GM21515 (cell line): ENCODE measurements around the gene SLC10A7.

Experiments
- ATAC-seq: cut with Tn5 transposase; IDR thresholded peaks from one replicate; pipeline ENCODE4 v1.9.1; 2021; ENCODE audit not compliant: unreplicated experiment

Gene SLC10A7

GRCh38 chr4:146442801-146443200, 78.9 kb downstream of the SLC10A7 start:
- ATAC-seq, result no peak

DNA sequence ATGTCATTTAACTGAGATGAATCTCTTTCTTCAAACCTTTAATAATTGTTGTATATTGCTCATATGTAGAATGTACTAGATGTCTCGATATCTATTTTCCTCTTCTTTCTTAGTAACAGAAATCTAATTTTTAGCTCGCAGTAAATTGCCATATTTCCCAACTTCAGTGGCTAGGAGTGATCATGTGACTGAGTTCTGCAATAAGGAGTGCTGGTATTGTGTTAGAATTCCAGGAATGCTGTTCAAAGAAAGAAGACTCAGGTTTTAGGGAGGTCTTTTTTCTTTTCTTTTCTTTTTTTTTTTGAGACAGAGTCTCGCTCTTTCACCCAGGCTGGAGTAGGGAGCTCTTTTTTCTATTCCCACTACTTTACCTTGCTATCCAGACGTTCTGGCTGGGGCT, 81.7 kb downstream of the SLC10A7 start:
- ATAC-seq, result no peak

- ATAC-seq, result no peak
Measured at GRCh38 chr4:146439437-146439836, 82.3 kb downstream of the SLC10A7 start.

- no peak for ATAC-seq
Measured at GRCh38 chr4:146437778-146438177, 84.0 kb downstream of the SLC10A7 start.

DNA sequence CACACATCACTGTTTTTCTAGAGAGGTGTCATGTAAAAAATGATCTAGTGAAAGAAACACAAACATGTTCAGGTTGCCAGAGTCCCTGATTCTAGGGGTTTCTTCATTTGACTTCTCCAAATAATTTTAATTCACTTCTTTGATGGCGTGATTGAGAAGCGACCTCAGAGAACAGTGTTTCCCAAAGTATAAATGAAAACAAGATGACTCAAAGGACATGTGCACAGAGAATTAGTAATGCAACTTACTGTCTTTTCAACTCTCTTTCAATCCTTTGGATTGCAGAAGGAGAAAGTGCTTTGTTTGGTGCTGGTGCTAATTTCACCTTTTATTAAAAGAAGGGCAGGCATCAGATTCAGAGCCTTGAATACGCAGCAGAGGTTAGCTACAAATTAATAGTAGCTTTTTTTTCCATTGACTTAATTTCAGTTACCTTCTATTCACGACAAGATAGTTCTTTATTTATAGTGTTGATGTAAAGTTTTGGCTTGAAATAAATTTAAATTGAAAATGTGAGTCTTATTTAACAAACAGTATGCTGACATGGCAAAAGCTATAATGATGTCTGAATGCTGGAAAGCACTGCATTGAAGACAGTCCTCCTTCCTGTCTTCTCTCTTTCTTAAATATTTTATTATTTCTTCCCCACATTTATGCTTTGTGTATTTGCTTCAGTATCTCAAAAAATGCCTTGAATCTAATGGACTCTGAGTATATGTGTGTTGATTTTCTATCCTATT, 85.1 kb downstream of the SLC10A7 start:
- ATAC-seq, result no peak

DNA sequence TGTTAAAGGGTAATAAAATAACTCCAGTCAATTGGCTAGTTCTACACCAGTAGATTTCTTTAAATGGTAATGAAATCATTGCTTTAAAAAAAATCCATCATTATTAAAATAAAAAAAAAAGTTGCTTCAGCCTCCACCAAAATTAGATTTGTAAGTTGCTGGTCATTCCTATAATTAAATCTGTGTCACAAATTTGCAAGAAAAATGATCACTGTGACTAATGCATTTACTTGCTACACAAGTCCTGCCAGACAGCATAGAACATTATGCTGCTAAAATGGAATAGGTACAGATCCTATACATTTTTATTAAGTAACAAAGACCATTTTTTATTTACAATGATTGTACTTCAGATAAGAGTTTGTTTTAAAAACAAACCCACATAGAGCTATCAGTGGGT, 85.8 kb downstream of the SLC10A7 start:
- ATAC-seq, result no peak

DNA sequence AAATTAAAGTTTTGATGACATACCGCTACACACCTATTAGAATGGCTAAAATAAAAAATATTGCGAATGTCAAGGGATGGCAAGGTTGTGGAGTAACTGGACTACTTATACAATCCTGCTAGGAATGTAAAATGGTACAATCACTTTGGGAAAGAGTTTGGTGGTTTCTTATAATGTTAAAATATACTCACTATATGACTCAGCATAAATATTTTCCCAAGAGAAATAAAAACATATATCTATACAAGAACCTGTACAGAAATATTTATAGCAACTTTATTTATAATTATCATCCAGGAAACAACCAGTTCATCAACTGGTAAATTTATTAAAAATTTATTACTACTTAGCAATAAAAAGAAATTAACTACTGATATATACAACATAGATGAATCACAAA, 89.7 kb downstream of the SLC10A7 start:
- no peak for ATAC-seq

DNA sequence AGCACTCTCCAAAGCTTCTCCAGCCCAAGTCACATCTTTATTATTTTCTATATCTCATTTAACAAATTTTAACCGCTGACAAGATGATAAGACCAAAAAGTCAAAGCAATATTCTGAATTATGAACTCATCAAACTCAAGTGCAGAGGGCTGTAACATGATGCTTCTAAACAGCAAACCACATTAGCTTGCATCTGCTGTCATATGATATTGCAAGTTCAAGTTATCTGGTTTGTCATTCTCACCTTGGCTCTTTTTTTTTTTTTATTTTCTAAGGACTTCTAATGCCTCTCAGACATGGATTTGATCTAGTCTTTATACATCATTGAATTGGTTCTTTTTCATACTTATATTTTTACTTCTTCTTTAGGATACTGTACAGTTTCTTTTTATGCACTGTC, 93.4 kb downstream of the SLC10A7 start:
- ATAC-seq, result no peak

- no peak for ATAC-seq
Measured at GRCh38 chr4:146417822-146418221, 103.9 kb downstream of the SLC10A7 start.

DNA sequence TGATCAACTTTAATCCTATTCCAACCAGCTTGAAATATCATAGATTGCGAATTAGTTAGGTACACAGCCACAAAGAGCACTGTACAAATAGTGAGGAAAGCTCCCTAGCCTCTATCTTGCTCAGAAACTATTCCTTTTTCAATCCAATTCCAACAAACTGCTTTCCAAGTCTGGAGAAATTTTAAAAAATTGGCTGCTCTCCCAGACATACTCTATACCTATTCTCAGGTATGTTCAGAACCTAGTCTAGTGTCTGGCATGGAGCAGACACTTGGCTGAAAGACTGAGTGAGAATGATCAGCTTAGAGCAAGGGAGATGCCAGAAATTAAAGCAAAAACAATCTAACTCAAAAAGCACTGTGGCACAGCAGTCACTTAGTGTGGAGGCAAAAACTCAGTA, 105.9 kb downstream of the SLC10A7 start:
- ATAC-seq, result no peak

DNA sequence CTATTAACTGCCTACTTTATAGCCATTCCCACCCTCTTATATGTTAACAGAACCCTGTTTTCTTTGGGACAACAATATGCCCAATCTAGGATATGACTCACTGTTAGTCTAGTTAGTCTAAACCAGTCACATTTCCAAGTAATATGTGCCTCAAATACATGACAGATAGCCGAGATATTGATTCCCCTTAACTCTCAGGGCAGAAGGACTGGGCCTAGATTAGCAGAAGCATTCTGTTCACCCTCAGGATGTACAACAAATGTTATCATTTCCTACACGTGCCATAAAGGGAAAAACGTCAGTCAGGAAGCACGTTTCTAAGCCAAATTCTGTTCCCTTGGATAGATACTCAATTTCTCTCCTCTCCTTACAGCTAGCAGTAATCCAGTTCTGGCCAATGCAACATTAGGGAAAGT, 114.1 kb downstream of the SLC10A7 start:
- ATAC-seq, result no peak

- ATAC-seq, result no peak
Measured at GRCh38 chr4:146407257-146407656, 114.5 kb downstream of the SLC10A7 start.

DNA sequence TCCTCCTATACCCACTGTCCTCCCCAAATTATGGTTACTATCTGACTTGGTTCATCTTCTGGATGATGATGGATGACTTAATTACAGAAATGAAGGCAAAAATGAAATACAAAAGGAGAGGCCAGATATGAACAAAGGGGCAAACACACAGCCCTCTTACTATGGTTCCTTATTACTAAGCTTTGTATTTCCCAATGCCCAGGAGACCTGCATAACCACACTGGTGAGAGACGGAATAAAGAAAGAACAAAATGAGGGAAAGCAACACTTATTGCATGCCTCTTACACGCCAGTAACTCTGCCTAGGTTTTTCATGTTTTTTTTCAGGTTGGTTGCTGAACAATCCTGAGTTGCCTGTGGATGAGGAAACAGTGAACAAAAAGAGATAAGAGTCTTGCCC, 120.5 kb downstream of the SLC10A7 start:
- ATAC-seq, result no peak

DNA sequence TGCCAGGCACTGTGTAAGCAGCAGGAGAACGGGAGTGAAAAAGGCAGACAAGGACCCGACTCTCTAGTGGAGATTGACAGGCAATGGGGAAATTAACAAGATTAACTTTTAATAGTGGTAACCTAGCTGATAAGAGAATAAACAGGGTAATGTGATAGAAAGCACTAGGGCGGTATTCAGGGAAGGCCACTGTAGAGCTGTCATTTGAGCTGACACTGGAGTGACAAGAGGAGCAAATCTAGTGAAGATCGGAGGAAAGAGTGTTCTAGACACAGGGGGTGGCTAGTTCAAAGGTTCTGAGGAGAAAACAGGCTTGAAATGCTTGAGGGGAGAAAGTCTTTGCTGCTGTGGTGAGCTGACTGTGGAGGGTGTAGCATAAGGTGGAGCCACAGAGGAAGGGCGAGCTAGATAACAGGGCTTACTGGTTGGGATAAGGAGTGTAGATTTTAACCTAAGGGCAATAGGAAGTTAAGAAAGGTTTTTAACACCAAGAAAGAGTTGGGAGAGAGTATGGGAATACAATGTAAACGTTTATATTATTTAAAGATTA, 122.8 kb downstream of the SLC10A7 start:
- no peak for ATAC-seq

- no peak for ATAC-seq
Measured at GRCh38 chr4:146398404-146398803, 123.3 kb downstream of the SLC10A7 start.

- no peak for ATAC-seq
Measured at GRCh38 chr4:146389561-146389960, 132.2 kb downstream of the SLC10A7 start.

DNA sequence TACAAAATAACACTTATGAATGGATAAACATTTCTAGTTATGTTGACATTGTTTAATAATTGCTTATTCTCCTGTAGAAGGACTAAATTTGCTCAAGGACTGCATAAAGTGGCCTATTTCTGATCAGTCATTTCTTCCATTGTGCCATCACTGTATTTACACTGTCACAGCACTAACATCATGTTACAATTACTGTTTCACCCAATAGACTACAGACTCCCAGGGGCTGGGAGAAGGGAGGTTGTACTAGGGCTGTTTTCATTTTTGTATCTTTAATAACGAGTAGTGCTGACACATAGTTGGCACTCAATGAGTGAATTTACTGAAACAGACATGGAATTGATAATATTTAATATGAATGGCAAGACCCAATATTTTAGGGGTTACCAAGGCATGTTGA, 139.5 kb downstream of the SLC10A7 start:
- ATAC-seq, result no peak

DNA sequence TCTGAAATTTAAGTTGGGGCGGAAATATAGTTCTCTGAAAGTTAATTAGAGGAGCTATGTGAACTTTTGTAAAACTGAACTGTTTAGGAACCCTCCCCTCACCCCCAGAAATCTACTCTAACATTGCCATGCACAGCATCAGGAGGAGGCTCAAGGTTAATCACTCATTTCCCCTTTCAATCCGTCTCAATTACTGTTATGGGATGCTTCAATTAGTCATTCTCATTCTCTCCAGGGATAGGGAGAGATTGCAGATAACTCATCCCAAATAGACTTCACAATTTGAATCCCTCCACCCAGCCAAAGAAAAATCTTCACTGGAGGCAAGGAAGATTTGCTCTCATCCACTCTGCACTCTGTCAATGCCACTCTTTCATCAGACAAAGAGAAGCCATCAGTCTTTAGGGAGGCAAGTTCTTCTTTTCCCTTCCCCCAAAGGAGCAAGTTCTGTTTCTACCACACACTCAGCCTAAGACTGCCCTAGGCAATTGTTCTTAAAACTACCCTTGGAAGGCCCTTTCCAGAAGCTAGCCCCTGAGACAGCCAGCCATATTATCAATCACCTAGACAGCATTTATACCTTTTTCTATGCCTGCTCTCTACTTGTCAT, 140.4 kb downstream of the SLC10A7 start:
- no peak for ATAC-seq

GRCh38 chr4:146379744-146380143, 142.0 kb downstream of the SLC10A7 start:
- no peak for ATAC-seq

GRCh38 chr4:146371812-146372211, 149.9 kb downstream of the SLC10A7 start:
- ATAC-seq, result no peak

- no peak for ATAC-seq
Measured at GRCh38 chr4:146370841-146371240, 150.9 kb downstream of the SLC10A7 start.

- no peak for ATAC-seq
Measured at GRCh38 chr4:146369446-146369845, 152.3 kb downstream of the SLC10A7 start.

- no peak for ATAC-seq
Measured at GRCh38 chr4:146368209-146368608, 153.5 kb downstream of the SLC10A7 start.
